C1 segment of cervical spinal cord (tissue), 14 donors: ENCODE results near the gene SORCS3.

Experiments used
- DNase-seq, 14 donors: peaks; one replicate each; lab custom pipeline; 2025; lab: John Stamatoyannopoulos, UW

SORCS3 gene

DNA sequence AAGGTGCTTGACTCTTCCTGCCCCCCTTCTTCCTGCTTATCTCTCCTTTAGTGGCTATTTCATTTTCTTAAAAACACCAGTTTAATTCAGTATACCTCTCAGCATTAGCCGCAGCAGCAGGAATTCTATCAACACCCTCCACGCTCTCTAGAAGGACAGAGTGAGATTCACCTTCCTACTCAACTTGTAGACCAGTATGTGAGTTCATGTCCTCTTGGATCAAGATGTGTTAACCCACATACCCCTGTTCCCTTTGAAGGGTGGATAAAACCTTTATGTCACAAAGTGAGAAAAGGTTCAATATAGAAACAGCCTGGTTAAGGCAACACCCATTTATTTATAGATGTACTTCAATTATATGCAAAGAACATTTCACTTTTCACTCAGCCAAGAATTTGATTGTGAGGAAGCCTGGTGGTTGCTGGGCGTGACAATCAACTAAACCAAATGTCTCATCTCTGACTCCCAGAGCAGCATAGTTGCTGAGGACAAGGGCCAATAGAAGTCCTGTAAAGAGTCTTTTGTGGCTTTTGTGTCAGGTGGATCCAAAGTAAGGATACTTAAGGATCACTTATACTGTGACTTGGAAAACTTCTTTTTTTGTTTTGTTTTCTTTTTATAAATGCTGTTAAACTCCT, 617.1 kb downstream of the SORCS3 start:
- DNase-seq: no peak

DNA sequence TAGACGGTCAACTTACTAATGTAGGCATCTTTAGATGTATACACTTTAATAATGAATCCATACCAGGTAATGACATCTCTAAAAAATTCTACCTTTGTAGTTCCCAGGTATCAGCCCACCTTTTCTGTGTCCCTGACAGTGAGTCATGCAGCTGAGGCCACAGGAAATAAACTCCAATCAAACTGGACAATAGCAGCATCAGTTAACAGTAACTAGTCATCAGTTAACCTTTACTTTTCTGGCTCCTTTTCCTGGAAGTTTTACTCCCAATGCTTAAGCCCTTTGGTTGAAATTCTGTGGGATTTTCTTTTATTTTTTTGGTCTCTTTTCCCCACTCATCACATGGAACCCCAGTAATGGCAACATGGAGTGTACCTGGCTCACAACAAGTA, 617.6 kb downstream of the SORCS3 start:
- no peak for DNase-seq

DNA sequence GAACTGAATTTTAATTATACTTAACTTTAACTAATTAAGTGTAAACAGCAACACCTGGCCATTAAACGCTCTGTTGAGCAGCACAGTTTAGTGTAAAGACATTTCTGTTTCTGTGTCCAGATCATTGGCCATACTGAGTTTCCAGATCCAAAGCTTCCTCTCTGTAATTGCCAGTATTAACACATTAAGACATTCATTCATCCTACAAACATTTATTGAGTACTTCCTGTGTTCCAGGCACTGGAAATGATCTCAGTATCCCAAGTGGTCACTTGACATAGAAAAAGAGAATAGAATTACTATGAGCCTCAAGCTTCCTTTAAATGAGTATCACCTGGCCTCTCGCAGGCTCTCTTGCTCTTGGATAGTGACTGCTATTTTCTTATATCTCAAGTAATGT, 618.1 kb downstream of the SORCS3 start:
- no peak for DNase-seq

DNA sequence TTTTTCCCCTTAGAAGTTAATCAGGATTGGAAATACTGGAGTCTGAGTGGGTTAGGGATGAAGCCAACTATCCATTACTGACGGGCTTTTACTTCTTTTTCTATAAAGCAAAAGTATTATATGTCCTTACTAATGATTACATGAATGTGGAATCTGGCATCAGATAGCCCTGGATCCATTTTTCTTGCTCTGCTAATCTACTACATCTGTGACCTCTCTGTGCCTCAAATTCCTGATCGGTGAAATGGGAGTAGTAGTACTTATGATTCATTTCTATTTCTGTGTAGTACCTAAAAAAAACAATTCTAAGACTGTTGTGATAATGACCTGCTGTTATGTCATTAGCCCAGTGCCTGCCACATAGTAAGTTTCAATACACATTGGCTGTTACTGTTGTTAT, 621.6 kb downstream of the SORCS3 start:
- no peak for DNase-seq

DNA sequence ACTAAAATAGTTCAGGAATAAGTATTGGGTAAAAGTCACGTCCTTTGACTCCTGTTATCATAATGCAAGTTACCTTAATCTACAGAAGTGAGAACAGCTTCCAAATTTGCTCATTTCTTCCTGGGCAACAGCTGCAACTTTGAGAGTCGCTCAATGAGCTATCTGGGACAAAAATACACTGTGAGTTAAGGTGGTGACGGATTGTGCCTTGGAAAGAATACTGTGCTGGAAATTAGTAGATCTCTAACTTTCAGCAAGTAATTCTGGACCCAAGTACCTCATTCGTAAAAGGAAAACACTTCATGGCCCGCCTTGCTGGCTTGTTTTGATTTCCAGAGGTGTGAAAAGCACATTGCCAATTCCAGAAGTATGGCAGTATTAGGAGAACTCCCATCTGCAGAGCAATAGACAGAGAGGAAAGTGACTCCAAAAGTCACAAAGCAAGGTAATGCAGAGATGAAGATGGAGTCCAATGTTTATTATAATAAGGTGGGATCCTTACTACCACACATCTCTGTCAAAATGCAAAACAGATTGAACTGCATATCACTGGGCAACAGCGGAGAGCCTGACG, 626.0 kb downstream of the SORCS3 start:
- no peak for DNase-seq

DNA sequence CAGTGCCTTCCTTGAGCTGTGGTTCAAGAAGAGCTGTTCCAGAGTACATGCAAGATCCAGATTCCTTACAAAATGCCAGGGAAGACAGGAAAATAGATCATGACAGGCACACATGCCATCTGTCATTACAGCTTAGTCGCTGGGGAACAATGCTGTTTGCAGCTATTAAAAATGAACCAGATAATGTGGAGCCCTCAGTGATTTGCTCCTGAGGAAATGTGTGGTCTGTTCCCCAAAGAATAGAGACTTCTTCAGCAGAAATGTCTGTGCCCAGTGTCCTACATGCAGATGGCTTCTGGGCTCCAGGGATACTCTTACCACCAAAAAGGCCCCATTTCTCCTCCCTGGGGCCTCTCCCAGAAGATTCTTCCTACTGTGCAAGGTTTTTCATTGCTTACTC, 627.9 kb downstream of the SORCS3 start:
- no peak for DNase-seq

DNA sequence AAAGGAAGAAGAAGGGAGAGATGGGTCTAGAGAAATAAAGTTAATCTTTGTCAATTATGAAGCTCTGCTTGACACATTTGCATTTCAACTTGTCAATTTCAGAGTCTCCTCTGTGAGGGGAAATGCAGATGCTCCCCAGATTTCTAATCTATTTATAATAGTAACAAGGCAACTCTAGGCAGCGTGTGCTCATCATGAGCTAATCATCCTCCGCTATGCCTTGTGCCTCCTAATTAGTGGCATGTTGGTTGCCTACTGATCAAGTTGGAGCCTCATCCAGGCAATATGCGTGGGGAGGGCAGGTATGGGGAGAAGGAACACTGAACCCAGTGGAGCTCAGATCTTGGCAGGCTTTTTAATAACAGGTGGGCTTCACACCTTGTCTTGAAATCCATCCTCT, 628.6 kb downstream of the SORCS3 start:
- DNase-seq: no peak

DNA sequence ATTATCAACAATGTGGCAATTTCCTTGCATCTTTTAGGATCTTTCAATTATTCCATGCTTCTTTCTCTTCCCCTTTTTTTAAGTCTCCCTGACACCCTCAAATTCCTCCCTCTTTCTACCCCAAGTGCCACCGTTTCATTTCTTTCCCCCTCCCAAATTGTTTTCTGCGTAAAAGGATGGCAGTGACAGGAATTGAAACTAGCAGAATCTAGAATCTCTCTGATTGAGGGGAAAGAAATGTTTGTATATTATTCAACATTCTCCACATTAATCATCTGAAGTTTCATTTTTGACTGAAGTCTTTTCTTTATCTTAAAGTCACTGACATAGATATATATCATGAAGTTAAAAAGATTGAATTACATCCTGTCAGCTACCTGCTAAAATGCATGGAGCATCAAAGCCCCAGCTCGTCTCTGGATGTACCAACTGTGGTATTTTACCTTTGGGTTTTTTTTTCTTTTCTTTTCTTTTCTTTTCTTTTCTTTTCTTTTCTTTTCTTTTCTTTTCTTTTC, 633.5 kb downstream of the SORCS3 start:
- DNase-seq: no peak

DNA sequence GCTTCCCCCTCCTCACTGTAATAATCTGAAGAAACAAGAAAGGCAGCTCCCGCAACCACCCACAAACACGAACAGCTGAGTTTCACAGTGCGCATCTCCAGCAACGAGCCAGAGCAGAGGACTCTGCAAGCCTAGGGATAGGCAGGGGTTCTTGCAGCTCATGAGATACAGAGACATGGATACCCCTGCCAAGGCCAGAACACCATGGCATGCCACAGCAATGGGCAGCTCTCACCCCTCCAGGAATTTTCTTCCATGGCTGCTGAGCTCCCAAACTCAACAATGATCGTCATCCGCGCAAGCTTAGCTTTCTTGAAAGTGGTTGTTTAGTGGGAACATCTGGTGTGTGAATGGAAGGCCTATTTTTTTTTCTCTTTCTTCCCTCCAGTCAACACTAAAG, 637.3 kb downstream of the SORCS3 start:
- DNase-seq: no peak

DNA sequence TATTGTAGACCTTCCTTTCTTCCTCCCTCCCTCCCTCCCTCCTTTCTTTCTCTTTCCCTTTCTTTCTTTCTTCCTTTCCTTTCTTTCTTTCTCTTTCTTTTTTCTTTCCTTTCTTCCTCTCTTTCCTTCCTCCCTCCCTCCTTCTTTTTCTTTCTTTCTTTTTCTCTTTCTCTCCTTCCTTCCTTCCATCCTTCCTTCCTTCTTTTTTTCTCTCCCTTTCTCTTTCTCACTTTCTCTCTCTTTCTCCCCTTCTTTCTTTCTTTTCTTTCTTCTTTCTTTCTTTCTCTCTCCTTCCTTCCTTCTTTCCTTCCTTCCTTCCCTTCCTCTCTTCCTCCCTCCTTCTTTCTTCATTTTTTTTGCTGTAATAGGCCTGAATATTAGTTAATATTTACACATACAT, 638.0 kb downstream of the SORCS3 start:
- DNase-seq: no peak

DNA sequence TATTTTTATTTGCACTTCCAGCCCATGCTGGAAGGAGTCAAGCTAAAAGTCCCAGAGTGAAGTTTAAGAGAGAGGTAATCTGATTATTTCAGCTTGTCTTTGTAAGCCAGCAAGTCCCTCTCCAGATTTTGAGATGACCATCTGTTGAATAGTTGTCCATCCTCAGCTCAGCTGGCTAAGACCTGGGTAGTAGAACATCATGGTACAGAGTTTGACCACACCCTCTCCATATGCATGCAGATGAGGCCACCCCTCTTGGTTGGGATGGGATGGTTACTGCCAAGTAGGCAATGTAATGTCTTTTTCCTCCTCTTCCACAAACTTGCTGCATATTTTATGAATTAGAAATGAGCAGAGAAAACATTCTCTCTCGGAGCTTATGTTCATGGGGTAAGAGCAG, 639.8 kb downstream of the SORCS3 start:
- DNase-seq: no peak

DNA sequence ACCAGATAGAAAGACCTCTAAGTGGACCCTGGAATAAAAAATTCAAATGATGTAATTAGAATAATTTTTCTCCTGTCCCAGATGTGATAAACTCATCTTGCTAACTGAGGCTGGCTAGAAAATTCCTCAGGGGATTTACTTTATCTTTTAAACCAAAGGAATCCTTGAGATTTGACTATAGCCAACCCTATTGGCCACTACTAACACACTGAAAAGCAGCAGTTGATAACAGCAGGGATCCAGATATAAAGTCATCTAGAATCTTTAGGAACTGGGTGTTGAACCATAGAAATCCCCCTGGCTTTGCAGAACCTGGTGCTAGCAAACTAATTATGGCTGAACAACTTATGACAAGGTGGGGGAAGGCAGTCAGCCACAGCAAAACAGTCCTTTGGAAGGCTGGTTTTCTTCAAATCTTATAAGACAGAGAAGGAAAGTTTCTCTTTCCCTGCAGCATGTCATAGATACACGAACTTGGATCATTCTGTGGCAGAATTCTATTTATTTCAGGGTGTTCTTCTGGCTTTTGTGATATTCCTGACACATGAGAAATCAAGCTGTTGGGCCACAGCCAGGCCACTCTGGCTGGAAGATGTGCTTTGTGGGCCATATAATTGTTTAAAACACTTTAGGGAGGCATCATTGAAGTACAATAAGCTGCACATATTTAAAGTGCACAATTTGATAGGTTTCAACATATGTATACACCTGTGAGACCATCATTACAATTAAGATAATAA, 643.6 kb downstream of the SORCS3 start:
- DNase-seq: no peak

DNA sequence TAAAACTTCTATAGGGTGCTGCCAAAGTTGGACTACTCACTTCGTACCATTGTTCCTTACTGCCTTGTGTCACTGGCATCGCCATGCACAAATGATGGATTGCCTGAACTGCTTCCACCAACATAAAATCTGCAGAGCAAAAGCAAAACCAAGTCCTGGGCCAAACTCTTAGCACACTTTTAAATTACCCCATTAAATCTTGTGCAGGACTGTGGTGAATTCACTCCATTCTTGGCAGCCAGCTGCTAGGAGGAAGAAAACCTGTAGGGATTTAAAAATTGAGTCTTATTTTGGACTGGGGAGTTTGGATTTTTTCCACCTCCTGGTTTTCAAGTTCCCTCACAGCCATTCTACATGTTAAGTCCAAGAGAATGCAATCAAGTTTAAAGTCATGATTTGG, 646.9 kb downstream of the SORCS3 start:
- DNase-seq: no peak

DNA sequence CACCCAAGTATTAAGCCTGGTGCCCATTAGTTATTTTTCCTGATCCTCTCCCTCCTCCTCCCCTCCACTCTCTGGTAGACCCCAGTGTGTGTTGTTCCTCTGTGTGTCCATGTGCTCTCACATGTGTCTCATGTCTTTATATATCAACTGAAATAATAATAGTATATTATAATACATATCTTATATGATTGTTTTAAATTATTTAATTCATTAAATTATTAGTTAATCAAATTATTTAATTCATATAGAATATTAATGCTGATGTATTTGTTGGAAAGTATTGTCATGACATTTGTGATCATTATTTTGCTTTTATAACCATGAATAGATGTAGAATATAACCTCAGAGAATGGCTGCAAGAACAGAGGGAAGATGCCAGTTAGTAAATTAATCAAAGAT, 647.5 kb downstream of the SORCS3 start:
- DNase-seq: no peak

DNA sequence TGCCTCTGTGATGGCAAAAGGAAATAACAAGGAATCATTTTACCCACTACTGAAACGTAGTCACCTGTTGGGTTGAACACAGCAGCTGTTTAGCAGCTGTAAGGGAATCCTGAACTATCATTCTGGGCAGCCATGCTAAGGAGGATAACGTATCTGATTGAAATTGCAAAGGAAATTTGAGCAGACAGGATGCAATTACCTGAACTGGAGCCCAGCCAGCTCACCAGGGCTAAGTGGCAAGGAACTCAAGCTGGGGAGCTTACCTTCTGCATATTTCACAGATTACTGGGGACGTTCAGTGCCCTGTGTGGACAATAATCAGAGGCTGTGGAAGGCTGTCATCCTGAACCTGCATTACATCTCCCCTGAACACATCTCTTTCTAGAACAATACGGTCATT, 650.5 kb downstream of the SORCS3 start:
- DNase-seq: no peak

DNA sequence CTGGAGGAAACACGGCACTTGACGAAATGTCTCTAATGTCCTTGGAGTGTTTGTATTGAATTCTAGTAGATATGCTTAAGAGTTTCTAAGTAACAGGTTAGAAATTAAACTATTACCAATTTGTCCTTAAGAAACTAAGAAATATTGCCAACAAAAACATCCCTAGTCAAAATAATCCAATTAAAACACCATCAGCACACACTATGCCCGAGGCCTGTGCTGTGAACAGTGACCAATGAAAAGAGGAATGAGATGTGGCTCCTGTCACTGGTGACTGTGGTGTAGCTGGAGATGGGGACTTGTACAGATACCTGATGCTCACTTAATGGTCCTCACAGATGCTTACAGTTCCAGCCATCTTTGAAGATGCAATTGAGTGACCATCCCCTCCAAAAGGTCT, 651.1 kb downstream of the SORCS3 start:
- DNase-seq: no peak
